ENCODE results near the gene CRACR2A.

The CRACR2A gene

DNA sequence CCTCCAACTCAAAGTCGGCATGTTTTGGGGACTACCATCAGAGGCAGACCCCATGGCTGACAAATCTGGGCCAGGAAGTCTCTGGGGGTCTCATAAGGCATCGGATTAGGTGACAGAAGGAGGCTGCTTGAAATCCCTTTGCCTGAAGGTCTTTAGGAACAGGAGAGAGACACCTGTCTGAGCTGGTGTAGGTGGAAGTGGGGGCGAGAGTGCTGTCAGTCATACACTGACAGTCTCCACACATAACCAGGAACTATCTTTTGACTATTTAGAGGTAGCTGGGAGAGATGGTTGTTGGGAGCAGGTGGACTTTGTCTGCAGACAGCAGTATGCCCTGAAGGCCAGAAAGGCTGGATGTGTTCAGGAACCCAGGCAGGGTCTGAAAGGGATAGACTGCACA, 163.2 kb downstream of the CRACR2A start:
- H3K4me3 ChIP-seq (replicated peaks; ENCODE audit: low read depth, low read length), result no peak overlapping the region
- DNase-seq (ENCODE audit: extremely low read depth, insufficient read length), result no peak
- no peaks in the 10 kb centered on the region for H3K36me3 ChIP-seq (ENCODE audit: control insufficient read depth, insufficient read depth, low read length)
- TF ChIP-seq, protein P1, sequence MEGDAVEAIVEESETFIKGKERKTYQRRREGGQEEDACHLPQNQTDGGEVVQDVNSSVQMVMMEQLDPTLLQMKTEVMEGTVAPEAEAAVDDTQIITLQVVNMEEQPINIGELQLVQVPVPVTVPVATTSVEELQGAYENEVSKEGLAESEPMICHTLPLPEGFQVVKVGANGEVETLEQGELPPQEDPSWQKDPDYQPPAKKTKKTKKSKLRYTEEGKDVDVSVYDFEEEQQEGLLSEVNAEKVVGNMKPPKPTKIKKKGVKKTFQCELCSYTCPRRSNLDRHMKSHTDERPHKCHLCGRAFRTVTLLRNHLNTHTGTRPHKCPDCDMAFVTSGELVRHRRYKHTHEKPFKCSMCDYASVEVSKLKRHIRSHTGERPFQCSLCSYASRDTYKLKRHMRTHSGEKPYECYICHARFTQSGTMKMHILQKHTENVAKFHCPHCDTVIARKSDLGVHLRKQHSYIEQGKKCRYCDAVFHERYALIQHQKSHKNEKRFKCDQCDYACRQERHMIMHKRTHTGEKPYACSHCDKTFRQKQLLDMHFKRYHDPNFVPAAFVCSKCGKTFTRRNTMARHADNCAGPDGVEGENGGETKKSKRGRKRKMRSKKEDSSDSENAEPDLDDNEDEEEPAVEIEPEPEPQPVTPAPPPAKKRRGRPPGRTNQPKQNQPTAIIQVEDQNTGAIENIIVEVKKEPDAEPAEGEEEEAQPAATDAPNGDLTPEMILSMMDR (IDR thresholded peaks at IDR 0.05; ENCODE audit: insufficient read depth, low read length, poor library complexity, severe bottlenecking), result no peak
- no peaks in the 10 kb centered on the region; the same call in none of the 2 replicates for H3K27me3 ChIP-seq (replicated peaks; ENCODE audit: control insufficient read depth, insufficient read depth, low read length)

DNA sequence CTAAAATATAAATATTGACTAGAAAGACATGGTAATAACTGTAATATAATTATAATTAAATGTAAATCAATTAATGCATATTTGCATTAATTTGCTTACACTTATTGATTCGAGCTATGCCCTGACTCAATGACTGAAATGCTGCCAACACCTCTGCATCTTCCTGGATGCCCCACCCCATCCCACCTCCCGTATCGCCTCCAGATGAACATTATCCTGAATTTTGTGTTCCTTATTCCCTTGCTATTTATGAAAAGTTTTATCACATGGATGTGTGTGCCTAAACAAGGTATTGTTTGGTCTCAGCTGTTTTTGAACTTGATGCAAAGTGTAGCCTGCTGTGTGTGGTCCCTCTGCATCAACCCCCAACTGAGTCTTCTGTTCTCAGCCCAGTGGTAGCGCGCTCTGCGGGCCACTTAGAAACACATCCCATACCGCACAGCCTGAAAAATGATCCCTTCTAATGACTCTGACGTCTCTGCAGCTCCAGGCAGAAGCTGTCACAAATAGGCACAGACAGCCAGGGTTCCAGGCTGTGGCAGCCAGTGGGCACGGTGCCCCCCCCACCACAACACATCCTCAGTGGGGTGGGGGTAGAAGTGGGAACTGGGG, 165.4 kb downstream of the CRACR2A start:
- TF ChIP-seq, protein P1 (IDR thresholded peaks at IDR 0.05; ENCODE audit: insufficient read depth, low read length, poor library complexity, severe bottlenecking), result no peak
- no peak for DNase-seq (ENCODE audit: extremely low read depth, insufficient read length)
- H3K36me3 ChIP-seq (ENCODE audit: control insufficient read depth, insufficient read depth, low read length), result no peaks in the 10 kb centered on the region
- no peaks in the 10 kb centered on the region; the same call in none of the 2 replicates for H3K27me3 ChIP-seq (replicated peaks; ENCODE audit: control insufficient read depth, insufficient read depth, low read length)
- H3K4me3 ChIP-seq (replicated peaks; ENCODE audit: low read depth, low read length), result no peak overlapping the region

DNA sequence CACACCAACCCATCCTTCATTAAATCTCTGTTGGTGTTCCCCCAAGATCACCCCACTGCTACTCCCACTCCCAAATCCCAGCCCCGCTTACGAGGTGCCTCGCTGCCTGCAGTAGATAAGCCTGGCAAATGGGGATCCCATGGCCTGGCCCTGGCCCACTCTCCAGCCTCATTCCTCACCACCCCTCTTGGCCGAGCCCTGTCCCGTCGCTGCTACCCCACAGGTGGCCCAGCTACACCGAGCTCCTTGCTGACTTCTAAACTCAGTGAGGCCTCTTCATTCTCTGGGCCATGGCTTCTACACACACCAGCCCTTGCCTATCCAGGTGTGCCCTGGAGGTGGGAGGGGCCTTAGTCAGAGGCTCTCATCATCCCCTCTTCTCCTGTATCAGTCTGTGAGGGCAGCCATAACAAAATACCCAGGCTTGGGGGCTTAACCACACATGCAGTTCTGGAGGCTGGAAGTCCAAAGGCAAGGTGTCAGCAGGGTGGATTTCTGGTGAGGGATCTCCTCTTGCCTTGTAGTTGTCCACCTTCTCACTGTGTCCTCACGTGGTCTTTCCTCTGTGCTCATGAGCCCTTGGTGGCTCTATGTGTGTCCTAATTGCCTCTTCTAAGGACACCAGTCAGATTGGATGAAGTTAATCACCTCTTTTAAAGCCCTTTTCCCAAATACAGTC, 169.1 kb downstream of the CRACR2A start:
- DNase-seq (ENCODE audit: extremely low read depth, insufficient read length), result no peak
- Histone ChIP-seq H3K36me3 (ENCODE audit: control insufficient read depth, insufficient read depth, low read length) (no peaks in the 10 kb centered on the region), H3K27me3 (replicated peaks; ENCODE audit: control insufficient read depth, insufficient read depth, low read length) (no peaks in the 10 kb centered on the region; the same call in none of the 2 replicates), H3K4me3 (replicated peaks; ENCODE audit: low read depth, low read length) (no peak overlapping the region)
- TF ChIP-seq, protein P1 (IDR thresholded peaks at IDR 0.05; ENCODE audit: insufficient read depth, low read length, poor library complexity, severe bottlenecking), result no peak

DNA sequence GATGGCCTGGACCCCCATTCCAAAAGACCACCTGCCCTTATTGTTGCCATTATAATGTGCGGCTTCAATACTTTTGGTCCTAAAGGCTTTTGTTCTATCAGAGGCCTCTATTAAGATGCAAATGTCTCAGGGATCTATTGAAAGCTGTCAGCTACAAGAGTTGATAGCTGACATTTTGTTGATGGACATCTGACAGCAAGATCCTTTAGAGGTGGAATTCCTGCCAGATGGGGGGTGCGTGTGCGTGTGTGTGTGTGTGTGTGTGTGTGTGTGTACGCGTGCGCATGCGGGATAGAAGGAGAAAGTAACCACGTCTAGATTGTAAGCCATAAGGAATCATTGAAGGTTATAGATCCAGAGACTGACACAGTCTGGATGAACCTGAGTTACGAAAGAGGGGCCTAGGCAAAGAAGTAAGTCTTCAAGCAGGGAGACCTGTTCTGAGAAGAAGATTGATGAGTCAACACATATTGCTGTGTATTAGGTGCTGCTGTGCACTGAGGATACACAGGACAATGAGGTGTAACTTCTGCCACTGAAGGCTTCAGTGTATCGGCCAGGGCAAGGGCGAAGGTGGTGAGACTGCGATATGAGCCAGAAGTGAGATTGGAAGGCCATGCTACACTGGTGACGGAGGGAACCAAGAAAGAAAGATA, 172.7 kb downstream of the CRACR2A start:
- no peaks in the 10 kb centered on the region for H3K36me3 ChIP-seq (ENCODE audit: control insufficient read depth, insufficient read depth, low read length)
- H3K27me3 ChIP-seq (replicated peaks; ENCODE audit: control insufficient read depth, insufficient read depth, low read length), result no peaks in the 10 kb centered on the region; the same call in none of the 2 replicates
- TF ChIP-seq, protein P1 (IDR thresholded peaks at IDR 0.05; ENCODE audit: insufficient read depth, low read length, poor library complexity, severe bottlenecking), result no peak

DNA sequence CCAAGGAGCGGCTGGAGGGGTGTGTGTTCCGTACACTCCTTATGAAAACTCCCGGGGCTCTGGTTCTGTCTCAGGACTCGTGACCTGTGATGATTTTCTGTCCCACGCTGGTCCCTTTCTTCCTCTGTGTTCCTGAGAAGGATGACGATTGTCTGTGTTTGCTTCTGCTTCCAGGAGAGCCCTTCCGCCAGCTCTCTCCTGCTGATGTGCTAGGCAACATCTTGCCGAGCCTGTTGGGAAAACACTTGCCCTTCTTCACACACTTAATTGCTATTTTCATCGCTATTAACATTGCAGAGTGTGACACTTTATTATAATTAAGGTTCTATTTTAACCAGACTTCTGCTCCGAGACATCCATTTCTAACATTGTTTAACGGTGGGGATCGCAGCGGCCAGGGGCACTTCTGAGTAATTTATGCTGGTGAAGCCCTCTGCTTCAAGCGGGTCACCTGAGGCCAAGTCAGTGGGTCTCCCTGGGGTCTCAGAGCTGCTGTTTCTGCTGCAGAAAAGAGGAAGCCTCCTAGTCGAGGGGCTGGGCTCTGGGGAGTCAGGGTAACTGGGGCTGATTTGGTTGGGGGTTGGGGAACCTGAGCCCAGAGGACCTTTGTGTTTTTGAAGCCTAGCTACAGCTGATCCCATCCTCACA, 173.3 kb downstream of the CRACR2A start:
- Histone ChIP-seq H3K27me3 (replicated peaks; ENCODE audit: control insufficient read depth, insufficient read depth, low read length) (no peaks in the 10 kb centered on the region; the same call in none of the 2 replicates), H3K36me3 (ENCODE audit: control insufficient read depth, insufficient read depth, low read length) (no peaks in the 10 kb centered on the region), H3K4me3 (replicated peaks; ENCODE audit: low read depth, low read length) (no peak overlapping the region)
- TF ChIP-seq, protein P1 (IDR thresholded peaks at IDR 0.05; ENCODE audit: insufficient read depth, low read length, poor library complexity, severe bottlenecking), result no peak
- no peak for DNase-seq (ENCODE audit: extremely low read depth, insufficient read length)

More for the DNA sequence above, 172.7 kb downstream of the CRACR2A start:
- no peak overlapping the region for H3K4me3 ChIP-seq (replicated peaks; ENCODE audit: low read depth, low read length)
- no peak for DNase-seq (ENCODE audit: extremely low read depth, insufficient read length)

All from GM06990 (cell line).